Measurements from ENCODE around the gene VAV1.

DNA sequence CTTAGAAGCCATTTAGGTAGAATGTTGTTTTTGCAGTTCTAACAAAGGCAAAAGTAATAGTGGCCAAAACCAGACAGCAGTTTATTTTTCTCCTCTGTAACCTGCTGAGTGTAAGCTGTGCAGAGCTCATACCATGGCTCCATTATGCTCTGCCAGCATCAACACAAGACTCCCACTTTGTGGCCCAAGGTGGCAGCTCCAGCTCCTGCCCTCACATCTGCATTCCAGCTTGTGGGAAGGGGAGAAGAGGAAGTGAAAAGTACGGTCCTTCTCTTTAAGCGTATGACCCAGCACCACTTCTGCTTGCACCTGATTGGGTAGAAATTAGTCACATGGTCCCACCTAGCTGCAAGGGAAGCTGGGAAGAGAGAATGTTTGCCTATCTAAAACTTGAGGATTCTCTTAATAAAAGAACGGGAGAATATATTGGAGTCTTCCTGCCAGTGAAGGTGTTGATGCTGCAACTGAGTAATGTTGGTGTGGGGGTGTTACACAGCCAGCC, 134.1 kb downstream of the VAV1 start:
- TF ChIP-seq JUN (IDR thresholded peaks at IDR 0.05; ENCODE audit: borderline replicate concordance, insufficient read depth, insufficient read length, low read depth) (no peak), EZH2 (IDR thresholded peaks at IDR 0.05; ENCODE audit: borderline replicate concordance, low read depth, low read length, severe bottlenecking) (no peak), MAX (IDR thresholded peaks at IDR 0.05; ENCODE audit: insufficient read depth, insufficient read length) (no peak), MYC (IDR thresholded peaks at IDR 0.05; ENCODE audit: low read depth, low read length) (no peak), POLR2A (IDR thresholded peaks at IDR 0.05; ENCODE audit: low read depth, low read length) (no peak), POLR2AphosphoS5 (IDR thresholded peaks at IDR 0.05; ENCODE audit: insufficient read depth, low read depth, low read length) (no peak)
- TF ChIP-seq, protein P1, sequence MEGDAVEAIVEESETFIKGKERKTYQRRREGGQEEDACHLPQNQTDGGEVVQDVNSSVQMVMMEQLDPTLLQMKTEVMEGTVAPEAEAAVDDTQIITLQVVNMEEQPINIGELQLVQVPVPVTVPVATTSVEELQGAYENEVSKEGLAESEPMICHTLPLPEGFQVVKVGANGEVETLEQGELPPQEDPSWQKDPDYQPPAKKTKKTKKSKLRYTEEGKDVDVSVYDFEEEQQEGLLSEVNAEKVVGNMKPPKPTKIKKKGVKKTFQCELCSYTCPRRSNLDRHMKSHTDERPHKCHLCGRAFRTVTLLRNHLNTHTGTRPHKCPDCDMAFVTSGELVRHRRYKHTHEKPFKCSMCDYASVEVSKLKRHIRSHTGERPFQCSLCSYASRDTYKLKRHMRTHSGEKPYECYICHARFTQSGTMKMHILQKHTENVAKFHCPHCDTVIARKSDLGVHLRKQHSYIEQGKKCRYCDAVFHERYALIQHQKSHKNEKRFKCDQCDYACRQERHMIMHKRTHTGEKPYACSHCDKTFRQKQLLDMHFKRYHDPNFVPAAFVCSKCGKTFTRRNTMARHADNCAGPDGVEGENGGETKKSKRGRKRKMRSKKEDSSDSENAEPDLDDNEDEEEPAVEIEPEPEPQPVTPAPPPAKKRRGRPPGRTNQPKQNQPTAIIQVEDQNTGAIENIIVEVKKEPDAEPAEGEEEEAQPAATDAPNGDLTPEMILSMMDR (IDR thresholded peaks at IDR 0.05; ENCODE audit: extremely low read depth in 1 of 2, insufficient read depth in 1 of 2, low read depth in 1 of 2, low read length in 2 of 2) = no peak
